H1 (cell line): ENCODE measurements around the gene PRR12.

Source experiments
- BRCA1 ChIP-seq: IDR thresholded peaks from 2 replicates; pipeline ENCODE4 v1.6.1; 2012; ENCODE audit warnings: low read depth, low read length, improper control_type of control experiment
- CTCF ChIP-seq, 3 experiments: IDR thresholded peaks; 1 replicate in 2 of 3; 2 replicates in 1 of 3; pipeline versions ENCODE4 v1.5.1 to v1.6.1; 2011; ENCODE audit warnings: low read length in 3 of 3, mild to moderate bottlenecking in 3 of 3, inconsistent platforms in 2 of 3, low read depth in 1 of 3, moderate library complexity in 1 of 3; ENCODE audit not compliant: insufficient read depth in 1 of 3; ENCODE audit errors: control extremely low read depth in 1 of 3
- EZH2 ChIP-seq: fragments of 200-600 bp; sonication (generic); IDR thresholded peaks from 2 replicates; pipeline ENCODE4 v1.7.1; 2012; ENCODE audit warnings: low read depth, mild to moderate bottlenecking, moderate library complexity, low read length, inconsistent platforms; ENCODE audit not compliant: severe bottlenecking
- JUN ChIP-seq: IDR thresholded peaks from 2 replicates; pipeline ENCODE4 v1.6.1; 2011; ENCODE audit warnings: low read depth, mild to moderate bottlenecking, improper control_type of control experiment, low read length
- KDM1A ChIP-seq: fragments of 200-600, 300-600 bp; sonication (generic); IDR thresholded peaks from 2 replicates; pipeline ENCODE4 v1.7.1; 2016; ENCODE audit warnings: mild to moderate bottlenecking, low read length, borderline replicate concordance
- MAFK ChIP-seq: IDR thresholded peaks from 2 replicates; pipeline ENCODE4 v1.6.1; 2012; ENCODE audit warnings: low read depth, mild to moderate bottlenecking, improper control_type of control experiment, low read length
- PHF8 ChIP-seq: fragments of 200-600 bp; sonication (generic); conservative IDR thresholded peaks from 2 replicates; pipeline ENCODE4 v1.7.1; 2012; ENCODE audit warnings: low read depth, mild to moderate bottlenecking, inconsistent platforms, low read length, moderate library complexity
- POLR2A ChIP-seq, 2 experiments: IDR thresholded peaks; 1 replicate in 1 of 2; 2 replicates in 1 of 2; pipeline ENCODE4 v1.6.1; 2011; ENCODE audit warnings: low read depth in 2 of 2, low read length in 2 of 2, mild to moderate bottlenecking in 2 of 2; ENCODE audit errors: control extremely low read depth in 1 of 2
- RAD21 ChIP-seq, 2 experiments: IDR thresholded peaks in 1 of 2; conservative IDR thresholded peaks in 1 of 2; 2 replicates each; pipeline ENCODE4 v1.6.1; 2011; ENCODE audit warnings: low read depth in 2 of 2, low read length in 2 of 2, improper control_type of control experiment in 1 of 2, inconsistent platforms in 1 of 2, mild to moderate bottlenecking in 1 of 2, moderate library complexity in 1 of 2
- RNF2 ChIP-seq: fragments of 200-900, 300-1000 bp; sonication (generic); IDR thresholded peaks from 2 replicates; pipeline ENCODE4 v1.7.1; 2016; ENCODE audit warnings: borderline replicate concordance, low read depth, mild to moderate bottlenecking, antibody characterized with exemption, low read length; ENCODE audit not compliant: poor library complexity, severe bottlenecking; ENCODE audit errors: missing control alignments
- TCF12 ChIP-seq: IDR thresholded peaks from 2 replicates; pipeline ENCODE4 v1.6.1; 2011; ENCODE audit warnings: low read depth, mild to moderate bottlenecking, low read length
- USF2 ChIP-seq: IDR thresholded peaks from 2 replicates; pipeline ENCODE4 v1.6.1; 2011; ENCODE audit warnings: low read length, improper control_type of control experiment
- YY1 ChIP-seq: IDR thresholded peaks from 2 replicates; pipeline ENCODE4 v1.6.1; 2011; ENCODE audit warnings: low read depth, mild to moderate bottlenecking, low read length
- ZNF274 ChIP-seq: IDR thresholded peaks from 2 replicates; pipeline ENCODE4 v1.7.0; 2012; ENCODE audit warnings: low read length, borderline replicate concordance; ENCODE audit errors: extremely low read depth

- TF ChIP-seq RNF2 (no peak), CTCF (IDR thresholded peaks at IDR 0.05; ENCODE audit: control extremely low read depth in 1 of 3, insufficient read depth in 1 of 3, low read depth in 1 of 3, low read length in 3 of 3) (no peak), EZH2 (no peak), ZNF274 (no peak), MAFK (no peak), USF2 (no peak; the same call in 1 of the 2 replicates), BRCA1 (no peak), JUN (no peak), PHF8 (peak; percentile 44), POLR2A (IDR thresholded peaks at IDR 0.05; ENCODE audit: control extremely low read depth in 1 of 2, low read depth in 2 of 2, low read length in 2 of 2) (peak in 1 of 2 experiments; percentile 33; a peak in 1 of 3 replicates), RAD21 (IDR thresholded peaks at IDR 0.05 in 1 of 2, conservative IDR thresholded peaks at IDR 0.05 in 1 of 2; ENCODE audit: low read depth in 2 of 2, low read length in 2 of 2) (no peak; a peak in 1 of 4 replicates), YY1 (no peak), TCF12 (no peak), KDM1A (peak; percentile 82)
Measured at GRCh38 chr19:49556412-49557398, 34.3 kb upstream of the PRR12 start.
